ENCODE measurements around the gene NECTIN2. TPM values are rescaled to one million over a fixed set of nuclear protein-coding genes. Genes with fewer than 3 reads are reported as not detected.

Gene NECTIN2
- total RNA-seq, 6 experiments from 2014 or later = 63.5 to 127 (median 87.4) TPM

DNA sequence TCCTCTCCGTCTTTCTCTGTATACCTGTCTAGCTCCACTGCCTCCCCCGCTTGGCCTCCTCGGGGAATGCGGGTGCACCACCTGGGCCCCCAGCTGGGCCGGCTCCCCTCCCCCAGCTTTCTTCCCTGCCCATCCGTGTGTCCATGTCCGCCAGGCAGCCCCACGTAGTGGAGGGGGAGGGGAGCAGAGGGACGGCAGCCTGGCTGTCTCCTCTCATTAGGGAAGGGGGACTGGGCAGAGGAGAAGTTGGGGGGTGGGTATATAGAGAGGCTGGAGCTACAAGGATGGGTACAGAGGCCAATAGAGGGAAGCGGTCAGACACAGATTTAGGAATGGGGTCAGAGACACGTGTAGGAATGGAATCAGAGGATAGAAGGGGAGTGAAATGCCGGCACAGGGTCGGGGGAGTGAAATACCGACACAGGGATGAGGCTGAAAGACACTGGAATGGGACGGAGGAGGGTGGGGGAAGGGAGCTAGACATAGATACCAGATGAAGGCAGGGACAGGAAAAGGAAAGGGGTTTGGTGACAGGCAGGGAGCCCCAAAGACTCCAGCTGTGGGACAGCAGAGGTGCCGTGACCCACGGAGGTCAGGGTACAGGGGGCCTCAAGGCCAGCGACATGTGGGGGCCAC, 2.8 kb downstream of the NECTIN2 start:
- TF ChIP-seq POLR2A (IDR thresholded peaks at IDR 0.05) = no peak
- no peak for TF ChIP-seq CTCF (IDR thresholded peaks at IDR 0.05)
- Histone ChIP-seq H3K9me3 (no peaks in the 10 kb centered on the region), H3K36me3 (no peaks in the 10 kb centered on the region), H3K4me1 (peaks cover 0 to 44% (median 10%) of the 10 kb centered on the region in 4 donors), H3K27ac (peak overlapping the region; percentile 96 to 98 (median 97)), H3K4me3 (peak overlapping the region in 1 of 3 donors; percentile 95), H3K27me3 (no peaks in the 10 kb centered on the region)
- ATAC-seq = no peak
- intact Hi-C loops (cut with DNase I) = loop anchor here (10.0 kb wide), 2 partner anchors 54 to 64 kb away; no protein-coding TSS in a partner anchor
- WGBS (ENCODE audit: insufficient coverage, low coverage, low lambda C conversion rate, missing lambda C conversion rate) = 32% methylated on average over 17 of the region's 18 CpGs
- DNase-seq = peak in 1 of 3 donors; percentile 48

DNA sequence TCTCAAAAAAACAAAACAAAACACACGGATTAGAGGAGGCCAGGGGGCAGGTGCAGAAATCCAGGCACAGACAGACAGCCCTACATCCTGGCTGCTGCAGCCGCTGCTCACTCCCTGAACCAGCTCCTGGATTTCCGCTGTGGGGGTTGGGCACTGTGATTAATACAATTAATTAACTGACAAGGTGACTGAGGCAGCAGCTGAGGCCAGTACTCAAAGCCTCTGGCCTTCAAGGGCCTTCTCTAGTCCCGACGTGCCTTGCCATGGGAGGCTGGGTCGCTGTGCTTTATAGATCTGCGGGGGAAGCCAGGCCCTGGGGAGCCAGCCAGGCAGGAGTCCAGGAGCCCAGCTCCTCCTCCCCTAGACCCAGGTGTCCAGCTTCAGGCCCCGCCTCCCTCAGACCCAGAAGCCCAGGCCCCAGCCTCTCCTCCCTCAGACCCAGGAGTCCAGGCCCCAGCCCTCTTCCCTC, 4.6 kb downstream of the NECTIN2 start:
- intact Hi-C loops (cut with DNase I) = no loop called here
- no peaks in the 10 kb centered on the region for H3K9me3 ChIP-seq
- peak overlapping the region in 1 of 3 donors; percentile 98 for H3K27ac ChIP-seq
- no peaks in the 10 kb centered on the region for H3K27me3 ChIP-seq
- ATAC-seq (no peak), DNase-seq (peak in 2 of 3 donors; percentile 35 to 72)
- no peak overlapping the region for H3K4me3 ChIP-seq
- 20% methylated on average over 2 of the region's 8 CpGs for WGBS (ENCODE audit: insufficient coverage, low coverage, low lambda C conversion rate, missing lambda C conversion rate)
- peaks cover 0 to 48% (median 8%) of the 10 kb centered on the region in 4 donors for H3K4me1 ChIP-seq
- no peaks in the 10 kb centered on the region for H3K36me3 ChIP-seq
- no peak for TF ChIP-seq CTCF (IDR thresholded peaks at IDR 0.05)
- no peak for TF ChIP-seq POLR2A (IDR thresholded peaks at IDR 0.05)

- no peaks in the 10 kb centered on the region for H3K36me3 ChIP-seq
- no peak overlapping the region for H3K27ac ChIP-seq
- TF ChIP-seq CTCF (IDR thresholded peaks at IDR 0.05) = no peak
- no peak for TF ChIP-seq POLR2A (IDR thresholded peaks at IDR 0.05)
- H3K4me3 ChIP-seq = no peak overlapping the region
- H3K27me3 ChIP-seq = no peaks in the 10 kb centered on the region
- ATAC-seq = no peak
- no peaks in the 10 kb centered on the region for H3K9me3 ChIP-seq
- H3K4me1 ChIP-seq = peaks cover 0 to 55% (median 12%) of the 10 kb centered on the region in 4 donors
- no peak for DNase-seq
- intact Hi-C loops (cut with DNase I) = no loop called here
- WGBS (ENCODE audit: insufficient coverage, low coverage, low lambda C conversion rate, missing lambda C conversion rate) = 80% methylated on average over 2 of the region's 2 CpGs
These were observed 5.3 kb downstream of the NECTIN2 start for GRCh38 chr19:44851427-44851826.

GRCh38 chr19:44855606-44856005, 9.5 kb downstream of the NECTIN2 start:
- Histone ChIP-seq H3K4me3 (no peak overlapping the region), H3K4me1 (peaks cover 0 to 65% (median 25%) of the 10 kb centered on the region in 4 donors), H3K9me3 (no peaks in the 10 kb centered on the region), H3K27ac (peak overlapping the region in 2 of 3 donors; percentile 47 to 75), H3K27me3 (no peaks in the 10 kb centered on the region), H3K36me3 (no peaks in the 10 kb centered on the region)
- TF ChIP-seq POLR2A (IDR thresholded peaks at IDR 0.05) = no peak
- no peak for TF ChIP-seq CTCF (IDR thresholded peaks at IDR 0.05)
- no peak for DNase-seq
- intact Hi-C loops (cut with DNase I) = no loop called here
- 89% methylated on average over 1 of the region's 1 CpG for WGBS (ENCODE audit: insufficient coverage, low coverage, low lambda C conversion rate, missing lambda C conversion rate)
- no peak for ATAC-seq

Data from right lobe of liver (tissue), 6 donors.